NCI-H2196 (cell line): ENCODE data around the gene CDH11.

Source experiments
- DNase-seq: peaks from one replicate; lab custom pipeline; 2025; ENCODE audit not compliant: unreplicated experiment; lab: John Stamatoyannopoulos, UW

The CDH11 gene

DNA sequence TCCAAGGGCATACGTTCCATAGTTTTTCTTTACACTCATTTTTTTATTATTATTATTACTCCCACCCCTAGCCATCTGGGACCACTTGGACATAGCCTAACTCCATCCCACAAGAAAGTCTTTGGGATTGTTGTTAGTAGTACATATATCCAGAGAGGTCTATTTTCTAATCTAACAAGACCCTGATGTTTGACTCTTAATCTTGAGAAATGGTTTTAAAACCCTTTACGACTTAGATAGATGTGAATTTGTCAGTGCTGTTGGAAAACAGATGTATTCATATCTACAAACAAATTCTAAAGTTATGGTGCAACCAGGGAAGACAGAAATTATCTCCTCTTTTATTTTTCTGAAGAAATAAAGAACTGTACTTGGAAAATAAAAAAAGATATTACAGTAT lies 197.8 kb downstream of the CDH11 start:
- DNase-seq, result no peak

DNA sequence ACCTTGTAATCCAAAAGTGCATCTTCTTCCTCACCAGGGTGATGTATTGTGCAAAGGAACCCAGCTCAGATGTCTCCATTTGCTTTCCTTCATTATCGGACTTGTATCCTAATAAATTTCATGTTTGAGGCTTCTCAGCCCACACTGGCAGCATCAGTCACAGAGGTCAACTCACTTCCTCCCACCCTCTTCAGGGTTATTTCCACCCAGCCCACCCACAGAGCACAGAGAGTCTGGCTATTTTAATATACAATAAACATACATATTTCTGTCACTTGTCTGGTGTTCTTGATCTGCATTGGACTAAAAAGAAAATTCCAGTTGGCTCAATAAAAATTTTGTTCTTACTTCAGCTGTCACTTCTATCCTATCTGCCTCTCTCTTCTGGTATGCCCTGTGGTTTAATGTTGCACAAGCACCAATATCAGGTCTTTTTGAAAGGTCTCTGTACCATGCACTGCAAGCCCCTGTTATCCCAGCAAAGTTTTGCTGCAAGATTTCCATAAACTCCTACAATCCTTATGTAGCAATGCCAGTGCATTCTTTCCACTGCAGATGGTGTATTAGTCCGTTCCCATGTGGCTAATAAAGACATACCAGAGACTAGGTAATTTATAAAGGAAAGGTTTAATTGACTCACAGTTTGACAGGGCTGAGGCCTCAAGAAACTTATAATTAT lies 201.8 kb downstream of the CDH11 start:
- DNase-seq, result no peak

DNA sequence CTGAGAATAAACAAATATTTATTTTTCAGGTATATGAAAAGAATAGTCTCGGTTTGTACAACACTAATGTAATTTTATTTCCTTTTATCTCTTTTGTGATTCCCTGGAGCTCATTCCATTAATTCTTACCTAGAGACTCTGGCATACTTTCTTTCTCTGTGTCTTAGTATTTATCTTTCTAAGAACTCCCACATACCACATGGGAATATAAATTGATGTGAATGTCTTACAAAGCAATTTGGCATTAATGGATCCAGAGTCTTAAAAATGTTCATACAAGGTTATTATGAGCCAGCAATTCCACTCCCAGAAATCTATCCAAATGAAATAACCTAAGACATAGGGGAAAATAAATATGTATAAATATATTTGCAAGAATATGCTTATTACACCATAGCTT lies 202.7 kb downstream of the CDH11 start:
- DNase-seq, result no peak

DNA sequence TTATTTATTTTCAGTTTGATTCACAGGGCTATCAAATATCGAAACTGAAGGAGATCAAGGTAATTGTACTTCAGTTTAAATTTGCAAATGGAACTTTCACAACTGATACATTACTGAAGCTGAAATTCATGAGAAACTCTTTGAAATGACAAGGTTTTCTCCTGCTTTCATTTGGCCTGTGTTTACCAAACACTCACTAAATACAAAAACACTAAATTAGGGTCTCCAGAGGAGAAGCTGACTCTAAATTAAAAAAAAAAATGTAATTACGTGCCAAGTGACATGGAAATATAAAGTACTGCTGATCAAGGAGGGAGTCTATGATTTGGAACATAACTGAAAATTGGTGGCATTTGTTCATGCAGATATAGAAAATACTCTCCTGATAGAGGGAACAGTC lies 205.8 kb downstream of the CDH11 start:
- no peak for DNase-seq

DNA sequence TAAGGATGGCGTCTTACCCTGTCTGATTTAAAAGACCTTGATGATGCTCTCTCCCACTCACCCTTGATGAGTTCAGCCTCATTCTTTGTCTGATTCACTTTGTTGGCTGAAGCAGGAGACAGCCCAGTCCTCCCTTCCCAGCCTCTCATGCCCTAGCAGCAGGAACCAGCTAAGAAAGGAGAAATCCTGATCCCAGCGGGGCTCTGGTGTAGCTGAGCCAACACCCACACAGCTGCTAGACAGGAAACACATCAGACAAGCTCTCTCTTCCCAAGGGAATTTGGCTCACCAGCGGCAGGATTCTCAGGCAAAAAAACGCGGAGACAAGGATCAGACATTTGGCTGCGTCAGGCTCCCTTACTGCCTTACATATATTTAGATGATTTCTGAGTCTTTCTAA lies 211.5 kb downstream of the CDH11 start:
- DNase-seq, result no peak

DNA sequence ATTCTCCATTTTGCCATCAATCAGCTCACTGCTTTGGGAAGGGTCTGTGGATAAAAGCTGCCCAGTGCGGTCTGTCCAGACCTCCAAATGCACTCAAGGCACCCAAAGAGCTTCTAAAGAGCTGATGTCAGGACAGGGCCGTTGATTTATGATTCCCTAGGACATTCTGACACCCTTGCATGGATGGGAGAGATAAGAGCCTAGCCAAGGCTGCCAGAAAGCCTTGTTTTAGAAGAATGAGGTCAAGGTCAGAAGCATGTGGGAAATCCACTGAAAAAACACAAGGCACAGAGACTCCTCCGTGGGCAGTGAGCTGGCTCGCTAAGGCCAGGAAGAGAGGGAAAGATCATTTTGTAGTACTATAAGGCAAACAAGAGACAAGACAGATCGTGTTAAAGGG lies 214.0 kb downstream of the CDH11 start:
- no peak for DNase-seq

DNA sequence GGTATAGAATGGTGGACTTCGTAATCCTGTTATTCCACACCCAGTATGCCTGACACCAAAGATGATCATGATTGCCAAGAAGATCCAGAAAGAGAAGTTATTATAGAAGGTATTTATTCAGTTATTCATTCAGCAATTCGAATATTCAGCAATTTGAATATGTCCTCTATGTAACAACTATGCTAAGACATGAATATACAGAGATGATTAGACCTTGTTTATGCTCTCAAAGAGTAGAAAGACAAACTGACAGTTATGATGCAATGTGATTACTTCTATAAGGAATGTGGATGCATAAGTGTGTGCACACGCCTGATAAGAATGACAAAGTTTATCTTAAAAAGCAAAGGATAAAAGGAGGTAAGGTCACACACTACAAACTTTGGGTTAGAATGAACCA lies 218.1 kb downstream of the CDH11 start:
- DNase-seq, result no peak

DNA sequence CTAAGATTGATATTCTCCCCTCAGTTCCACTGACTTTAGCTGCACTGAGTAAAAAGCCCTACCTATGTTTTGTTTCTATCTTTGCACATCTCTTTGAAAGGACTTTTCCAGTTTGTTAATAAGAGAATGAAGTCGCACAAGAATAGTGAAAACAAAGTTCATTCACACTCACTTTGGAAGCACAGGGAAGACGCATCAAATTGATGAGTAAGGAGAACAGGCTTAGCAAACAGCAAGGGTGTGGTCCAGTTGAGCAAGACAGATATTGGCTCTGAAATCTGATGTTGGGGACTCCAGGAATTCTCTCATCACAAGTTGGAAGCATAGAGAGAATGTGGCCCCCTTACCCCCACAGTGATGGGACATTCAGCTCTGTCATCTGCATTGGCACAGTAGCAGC lies 221.3 kb downstream of the CDH11 start:
- no peak for DNase-seq

DNA sequence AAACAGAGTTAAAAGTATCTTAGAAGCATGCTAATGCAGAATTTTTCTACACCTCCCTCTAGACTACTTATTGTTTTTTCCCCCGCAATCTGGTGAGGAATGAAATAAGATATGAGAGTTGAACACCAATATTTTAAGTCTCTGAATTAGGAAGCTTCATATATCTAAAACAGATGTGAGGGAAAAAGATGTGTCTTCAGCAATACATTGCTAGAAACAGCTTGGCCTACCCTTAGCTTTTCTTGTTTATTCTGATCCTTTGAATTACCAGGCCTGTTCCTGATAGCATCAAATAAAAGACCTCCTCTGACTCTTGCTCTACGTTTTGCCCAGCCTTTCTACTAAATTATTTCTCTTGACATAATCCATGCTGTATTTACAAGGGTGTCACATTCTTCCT lies 221.8 kb downstream of the CDH11 start:
- DNase-seq, result no peak

DNA sequence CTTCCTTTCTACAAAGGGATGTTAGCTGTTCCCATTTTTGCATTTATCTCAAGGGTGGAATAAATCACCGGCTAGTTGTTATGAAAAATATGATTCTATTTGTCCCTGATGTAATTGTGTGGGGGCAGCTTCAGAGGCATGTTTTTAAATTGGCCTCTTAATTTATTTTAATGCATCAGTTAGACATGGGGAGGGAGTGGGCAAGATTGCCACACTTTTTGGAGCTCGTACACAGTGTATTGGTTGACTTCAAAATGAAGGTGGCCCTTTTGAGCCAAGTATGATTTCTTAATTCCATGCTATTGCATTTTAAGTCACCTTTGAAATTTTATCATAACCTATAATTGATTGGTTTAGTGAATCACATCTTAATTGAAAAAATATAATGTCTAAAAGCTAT lies 223.7 kb downstream of the CDH11 start:
- DNase-seq, result no peak
